ENCODE measurements around the gene ARID1B. TPM values are rescaled to one million over a fixed set of nuclear protein-coding genes. Genes with fewer than 3 reads are reported as not detected.

Gene ARID1B
- total and polyA plus RNA-seq, 9 of the 15 experiments (the other 6 are each of a cell fraction or from before 2014, with no cell fraction given) = 12.5 to 50.5 (median 25.8) TPM

GRCh38 chr6:157221049-157221816, 444.1 kb downstream of the ARID1B start (continued):
- TF ChIP-seq ZNF77 (CRISPR knock-in tag; IDR thresholded peaks at IDR 0.05) (no peak), COPS2 (conservative IDR thresholded peaks at IDR 0.05) (no peak), L3MBTL2 (IDR thresholded peaks at IDR 0.05) (peak; percentile 99), ZNF239 (CRISPR knock-in tag; IDR thresholded peaks at IDR 0.05) (no peak), ESRRA (IDR thresholded peaks at IDR 0.05; ENCODE audit: borderline replicate concordance, low read depth) (no peak; the same call in 1 of the 2 replicates), ZBED1 (IDR thresholded peaks at IDR 0.05) (no peak), ZNF347 (CRISPR knock-in tag; IDR thresholded peaks at IDR 0.05; ENCODE audit: low read depth) (no peak), SETDB1 (IDR thresholded peaks at IDR 0.05; ENCODE audit: low read length) (no peak), CBX8 (IDR thresholded peaks at IDR 0.05; ENCODE audit: borderline replicate concordance, extremely low read depth, low read depth, low read length, poor library complexity, severe bottlenecking) (no peak), RUNX1 (IDR thresholded peaks at IDR 0.05; ENCODE audit: low read depth) (no peak), THRAP3 (IDR thresholded peaks at IDR 0.05; ENCODE audit: borderline replicate concordance) (peak; percentile 89; the same call in 1 of the 2 replicates), ZNF740 (CRISPR knock-in tag; IDR thresholded peaks at IDR 0.05) (no peak), ZNF740 (tag; IDR thresholded peaks at IDR 0.05) (no peak), ZBTB33 (CRISPR knock-in tag; IDR thresholded peaks at IDR 0.05) (peak; percentile 60; the same call in 1 of the 2 replicates), CBX5 (IDR thresholded peaks at IDR 0.05; ENCODE audit: borderline replicate concordance, low read depth) (no peak), OTX1 (CRISPR knock-in tag; IDR thresholded peaks at IDR 0.05) (peak; percentile 89; the same call in 1 of the 2 replicates), PHF8 (IDR thresholded peaks at IDR 0.05; ENCODE audit: borderline replicate concordance, low read length) (peak; percentile 53), RCOR1 (IDR thresholded peaks at IDR 0.05; ENCODE audit: borderline replicate concordance in 1 of 2, low read depth in 2 of 2, low read length in 2 of 2) (peak in 1 of 2 experiments; percentile 32; a peak in 1 of 4 replicates), CTCF (IDR thresholded peaks at IDR 0.05 in 2 of 3, conservative IDR thresholded peaks at IDR 0.05 in 1 of 3; ENCODE audit: insufficient read depth in 2 of 3, low read depth in 1 of 3, low read length in 3 of 3) (peak in 1 of 3 experiments; percentile 19; a peak in 2 of 6 replicates), NR2F6 (CRISPR knock-in tag; IDR thresholded peaks at IDR 0.05) (no peak), ZBTB1 (CRISPR knock-in tag; IDR thresholded peaks at IDR 0.05; ENCODE audit: borderline replicate concordance, low read depth) (no peak), RFX5 (IDR thresholded peaks at IDR 0.05; ENCODE audit: low read depth, low read length) (no peak), SMAD3 (CRISPR knock-in tag; conservative IDR thresholded peaks at IDR 0.05) (0 out of 2 replicates have a peak, but pooled peaks have one; percentile 31), ADNP (tag; IDR thresholded peaks at IDR 0.05) (no peak), POLR2AphosphoS2 (IDR thresholded peaks at IDR 0.05; ENCODE audit: low read length) (no peak)
